K562 (cell line): Measurements from ENCODE around the gene CUTA. TPM values are rescaled to one million over a fixed set of nuclear protein-coding genes. Genes with fewer than 3 reads are reported as not detected.

Experiments used
- NFIC ChIP-seq: fragments of 450-650 bp; IDR thresholded peaks from 2 replicates; pipeline ENCODE4 v1.6.1; 2017; ENCODE audit warnings: mild to moderate bottlenecking, inconsistent platforms
- polyA plus RNA-seq, 8 experiments: library from polyadenylated mRNA; depleted of rRNA in 4 of 8; stranded (reverse) in 5 of 8; unstranded in 3 of 8; fragments of >200 nt; fragmentation: Nextera tagmentation in 2 of 8; fragmentation: Illumina TruSeq in 1 of 8; extraction: Ambion mirVana in 2 of 8; extraction: Trizol in 1 of 8; gene quantifications; 2 replicates each; pipeline versions ENCODE4 v1.2.1 to v1.2.3, GENCODE V29; 2011 to 2014; ENCODE audit warnings: inconsistent platforms in 1 of 8, missing spikeins in 1 of 8
- total RNA-seq, 7 experiments: library from RNA; depleted of rRNA in 6 of 7; stranded (reverse); fragments of >200 nt in 6 of 7; fragmentation: Illumina TruSeq in 2 of 7; extraction: Trizol in 2 of 7; gene quantifications; 2 replicates each; pipeline versions ENCODE4 v1.2.1 to v1.2.3, GENCODE V29; 2011 to 2021; ENCODE audit warnings: low replicate concordance in 1 of 7
- TF ChIP-seq, protein P1 (sequence below): fragments of 450-650 bp; IDR thresholded peaks from 2 replicates; pipeline ENCODE4 v1.6.1; 2016; ENCODE audit warnings: low read depth

Gene CUTA
- total and polyA plus RNA-seq, 9 of the 15 experiments (the other 6 are each of a cell fraction or from before 2014, with no cell fraction given), result 166 to 682 (median 310) TPM

DNA sequence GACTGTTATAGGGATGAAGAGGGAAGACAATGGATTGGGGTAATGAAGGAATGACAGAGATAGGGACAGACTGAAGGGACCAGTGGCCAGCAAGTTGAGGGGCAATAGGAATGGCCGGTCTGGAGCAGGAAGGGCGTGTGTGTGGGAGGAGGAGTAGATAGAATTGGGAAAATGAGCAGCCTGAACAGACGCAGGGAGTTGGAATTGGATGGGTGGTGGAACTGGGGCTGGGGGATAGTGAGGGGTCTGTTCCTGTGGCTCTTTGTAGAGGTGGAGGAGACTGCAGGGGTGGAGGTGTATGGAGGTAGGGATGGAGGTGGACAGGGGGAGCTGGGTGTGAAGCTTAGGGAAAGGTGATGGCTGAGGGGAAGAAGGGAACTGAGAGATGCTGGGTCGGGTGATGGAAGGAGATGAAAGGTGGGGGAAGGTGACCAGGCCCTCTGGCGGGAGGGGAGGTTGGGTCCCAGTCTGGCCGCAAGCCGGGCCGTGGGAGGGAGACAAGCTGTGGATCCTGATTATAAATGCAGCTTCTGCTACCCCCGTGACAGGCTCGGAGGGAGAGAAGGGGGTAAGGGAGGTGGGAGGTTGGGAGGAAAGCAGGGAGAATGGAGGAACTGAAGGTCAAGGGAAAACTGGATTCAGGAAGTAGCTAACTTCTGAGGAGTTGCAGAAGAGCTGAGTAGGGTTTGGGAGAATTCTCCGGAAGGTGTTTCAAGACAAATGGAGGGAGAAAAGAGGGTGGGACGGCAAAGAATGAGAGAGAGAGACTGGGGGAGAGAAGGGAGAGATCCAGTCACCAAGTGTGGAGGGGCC is 7.2 kb upstream of the CUTA start (continued):
- TF ChIP-seq, protein P1, sequence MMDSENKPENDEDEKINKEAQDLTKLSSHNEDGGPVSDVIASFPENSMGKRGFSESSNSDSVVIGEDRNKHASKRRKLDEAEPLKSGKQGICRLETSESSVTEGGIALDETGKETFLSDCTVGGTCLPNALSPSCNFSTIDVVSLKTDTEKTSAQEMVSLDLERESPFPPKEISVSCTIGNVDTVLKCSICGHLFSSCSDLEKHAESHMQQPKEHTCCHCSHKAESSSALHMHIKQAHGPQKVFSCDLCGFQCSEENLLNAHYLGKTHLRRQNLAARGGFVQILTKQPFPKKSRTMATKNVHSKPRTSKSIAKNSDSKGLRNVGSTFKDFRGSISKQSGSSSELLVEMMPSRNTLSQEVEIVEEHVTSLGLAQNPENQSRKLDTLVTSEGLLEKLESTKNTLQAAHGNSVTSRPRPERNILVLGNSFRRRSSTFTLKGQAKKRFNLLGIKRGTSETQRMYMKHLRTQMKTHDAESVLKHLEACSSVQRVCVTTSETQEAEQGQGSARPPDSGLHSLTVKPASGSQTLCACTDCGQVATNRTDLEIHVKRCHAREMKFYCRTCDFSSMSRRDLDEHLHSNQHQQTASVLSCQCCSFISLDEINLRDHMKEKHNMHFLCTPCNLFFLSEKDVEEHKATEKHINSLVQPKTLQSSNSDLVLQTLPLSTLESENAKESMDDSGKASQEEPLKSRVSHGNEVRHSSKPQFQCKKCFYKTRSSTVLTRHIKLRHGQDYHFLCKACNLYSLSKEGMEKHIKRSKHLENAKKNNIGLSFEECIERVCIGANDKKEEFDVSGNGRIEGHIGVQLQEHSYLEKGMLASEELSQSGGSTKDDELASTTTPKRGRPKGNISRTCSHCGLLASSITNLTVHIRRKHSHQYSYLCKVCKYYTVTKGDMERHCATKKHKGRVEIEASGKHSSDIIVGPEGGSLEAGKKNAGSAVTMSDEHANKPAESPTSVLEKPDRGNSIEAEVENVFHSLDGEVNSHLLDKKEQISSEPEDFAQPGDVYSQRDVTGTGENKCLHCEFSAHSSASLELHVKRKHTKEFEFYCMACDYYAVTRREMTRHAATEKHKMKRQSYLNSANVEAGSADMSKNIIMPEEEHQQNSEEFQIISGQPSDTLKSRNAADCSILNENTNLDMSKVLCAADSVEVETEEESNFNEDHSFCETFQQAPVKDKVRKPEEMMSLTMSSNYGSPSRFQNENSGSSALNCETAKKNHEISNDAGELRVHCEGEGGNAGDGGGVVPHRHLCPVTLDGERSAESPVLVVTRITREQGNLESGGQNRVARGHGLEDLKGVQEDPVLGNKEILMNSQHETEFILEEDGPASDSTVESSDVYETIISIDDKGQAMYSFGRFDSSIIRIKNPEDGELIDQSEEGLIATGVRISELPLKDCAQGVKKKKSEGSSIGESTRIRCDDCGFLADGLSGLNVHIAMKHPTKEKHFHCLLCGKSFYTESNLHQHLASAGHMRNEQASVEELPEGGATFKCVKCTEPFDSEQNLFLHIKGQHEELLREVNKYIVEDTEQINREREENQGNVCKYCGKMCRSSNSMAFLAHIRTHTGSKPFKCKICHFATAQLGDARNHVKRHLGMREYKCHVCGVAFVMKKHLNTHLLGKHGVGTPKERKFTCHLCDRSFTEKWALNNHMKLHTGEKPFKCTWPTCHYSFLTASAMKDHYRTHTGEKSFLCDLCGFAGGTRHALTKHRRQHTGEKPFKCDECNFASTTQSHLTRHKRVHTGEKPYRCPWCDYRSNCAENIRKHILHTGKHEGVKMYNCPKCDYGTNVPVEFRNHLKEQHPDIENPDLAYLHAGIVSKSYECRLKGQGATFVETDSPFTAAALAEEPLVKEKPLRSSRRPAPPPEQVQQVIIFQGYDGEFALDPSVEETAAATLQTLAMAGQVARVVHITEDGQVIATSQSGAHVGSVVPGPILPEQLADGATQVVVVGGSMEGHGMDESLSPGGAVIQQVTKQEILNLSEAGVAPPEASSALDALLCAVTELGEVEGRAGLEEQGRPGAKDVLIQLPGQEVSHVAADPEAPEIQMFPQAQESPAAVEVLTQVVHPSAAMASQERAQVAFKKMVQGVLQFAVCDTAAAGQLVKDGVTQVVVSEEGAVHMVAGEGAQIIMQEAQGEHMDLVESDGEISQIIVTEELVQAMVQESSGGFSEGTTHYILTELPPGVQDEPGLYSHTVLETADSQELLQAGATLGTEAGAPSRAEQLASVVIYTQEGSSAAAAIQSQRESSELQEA, result no peak
- TF ChIP-seq NFIC, result peak; percentile 82
